Right forelimb (tissue), 1 donor: ENCODE results near the gene ITGAE.
A peak's percentile ranks its signal among the peaks of the same experiment; 100 is the strongest.
"Not testable (repeated sequence)": the region's sequence is repeated elsewhere in the genome, so short reads cannot be mapped to it uniquely, and the experiment has no call there.

Experiments used
- DNase-seq: peaks from one replicate; pipeline ENCODE4 v3.0.0-alpha.2; 2018

ITGAE gene, protein sequence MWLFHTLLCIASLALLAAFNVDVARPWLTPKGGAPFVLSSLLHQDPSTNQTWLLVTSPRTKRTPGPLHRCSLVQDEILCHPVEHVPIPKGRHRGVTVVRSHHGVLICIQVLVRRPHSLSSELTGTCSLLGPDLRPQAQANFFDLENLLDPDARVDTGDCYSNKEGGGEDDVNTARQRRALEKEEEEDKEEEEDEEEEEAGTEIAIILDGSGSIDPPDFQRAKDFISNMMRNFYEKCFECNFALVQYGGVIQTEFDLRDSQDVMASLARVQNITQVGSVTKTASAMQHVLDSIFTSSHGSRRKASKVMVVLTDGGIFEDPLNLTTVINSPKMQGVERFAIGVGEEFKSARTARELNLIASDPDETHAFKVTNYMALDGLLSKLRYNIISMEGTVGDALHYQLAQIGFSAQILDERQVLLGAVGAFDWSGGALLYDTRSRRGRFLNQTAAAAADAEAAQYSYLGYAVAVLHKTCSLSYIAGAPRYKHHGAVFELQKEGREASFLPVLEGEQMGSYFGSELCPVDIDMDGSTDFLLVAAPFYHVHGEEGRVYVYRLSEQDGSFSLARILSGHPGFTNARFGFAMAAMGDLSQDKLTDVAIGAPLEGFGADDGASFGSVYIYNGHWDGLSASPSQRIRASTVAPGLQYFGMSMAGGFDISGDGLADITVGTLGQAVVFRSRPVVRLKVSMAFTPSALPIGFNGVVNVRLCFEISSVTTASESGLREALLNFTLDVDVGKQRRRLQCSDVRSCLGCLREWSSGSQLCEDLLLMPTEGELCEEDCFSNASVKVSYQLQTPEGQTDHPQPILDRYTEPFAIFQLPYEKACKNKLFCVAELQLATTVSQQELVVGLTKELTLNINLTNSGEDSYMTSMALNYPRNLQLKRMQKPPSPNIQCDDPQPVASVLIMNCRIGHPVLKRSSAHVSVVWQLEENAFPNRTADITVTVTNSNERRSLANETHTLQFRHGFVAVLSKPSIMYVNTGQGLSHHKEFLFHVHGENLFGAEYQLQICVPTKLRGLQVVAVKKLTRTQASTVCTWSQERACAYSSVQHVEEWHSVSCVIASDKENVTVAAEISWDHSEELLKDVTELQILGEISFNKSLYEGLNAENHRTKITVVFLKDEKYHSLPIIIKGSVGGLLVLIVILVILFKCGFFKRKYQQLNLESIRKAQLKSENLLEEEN

GRCh38 chr17:3800362-3801271 lies at the start of gene ITGAE:
TSS of gene ITGAE (minus strand) at chr17:3801188. CDS start at chr17:3801144, 44 bp downstream.
- DNase-seq: no peak

GRCh38 chr17:3848229-3848835 lies 47.3 kb upstream of the ITGAE start:
- no peak for DNase-seq

DNA sequence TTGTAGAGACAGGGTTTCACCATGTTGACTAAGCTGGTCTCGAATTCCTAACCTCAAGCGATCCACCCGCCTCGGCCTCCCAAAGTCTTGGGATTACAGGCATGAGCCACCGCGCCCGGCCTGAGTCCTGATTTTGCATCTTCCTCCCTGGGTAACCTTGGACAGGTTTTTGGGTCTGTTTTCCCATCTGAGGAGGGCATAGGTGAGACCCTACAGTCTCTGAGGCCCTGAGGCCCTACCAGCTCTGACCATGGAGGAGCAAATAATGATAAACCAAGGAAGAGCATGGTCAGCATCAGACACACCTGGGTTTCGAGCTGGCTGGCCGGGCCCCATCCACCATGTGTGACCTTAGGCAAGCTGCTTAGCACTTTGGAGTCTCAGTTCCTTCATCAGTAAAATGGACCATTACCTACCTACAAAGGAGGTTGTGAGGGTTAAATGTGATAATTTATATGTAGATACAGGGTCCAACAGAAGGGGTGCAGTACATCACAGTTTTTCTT lies 46.2 kb upstream of the ITGAE start:
- DNase-seq: no peak

DNA sequence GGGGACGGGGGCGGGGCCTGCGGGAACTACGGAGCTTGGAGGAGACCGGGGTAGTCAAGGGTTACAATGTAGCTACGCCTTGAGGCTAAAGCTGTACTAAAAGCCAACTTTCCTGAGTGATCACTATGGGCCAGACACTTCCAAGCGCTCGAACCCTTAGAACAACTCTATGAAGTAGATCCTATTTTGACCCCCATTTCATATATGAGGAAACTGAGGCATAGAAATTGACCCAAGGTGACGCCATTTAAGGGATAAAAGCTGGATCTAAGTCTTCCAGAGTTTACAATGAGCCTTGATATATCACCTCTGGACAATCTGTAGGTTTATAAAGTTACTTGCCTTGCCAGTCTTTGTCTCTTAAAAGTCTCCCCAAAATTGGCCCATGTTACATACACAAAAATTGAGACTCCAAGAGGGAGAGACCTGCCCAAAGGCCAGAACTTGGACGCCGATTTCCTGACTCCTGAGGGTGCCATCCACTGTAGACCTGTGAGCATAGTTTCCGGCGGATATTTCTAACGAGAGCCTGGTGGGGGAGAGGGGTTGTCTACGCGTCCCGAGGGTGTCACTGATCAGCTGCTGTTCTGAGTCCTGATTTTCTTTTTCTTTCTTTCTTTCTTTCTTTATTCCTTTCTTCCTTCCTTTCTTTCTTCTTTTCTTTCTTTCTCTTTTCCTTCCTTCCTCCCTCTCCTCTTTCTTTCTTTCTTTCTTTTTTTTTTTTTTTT lies 45.6 kb upstream of the ITGAE start:
- DNase-seq: no peak

DNA sequence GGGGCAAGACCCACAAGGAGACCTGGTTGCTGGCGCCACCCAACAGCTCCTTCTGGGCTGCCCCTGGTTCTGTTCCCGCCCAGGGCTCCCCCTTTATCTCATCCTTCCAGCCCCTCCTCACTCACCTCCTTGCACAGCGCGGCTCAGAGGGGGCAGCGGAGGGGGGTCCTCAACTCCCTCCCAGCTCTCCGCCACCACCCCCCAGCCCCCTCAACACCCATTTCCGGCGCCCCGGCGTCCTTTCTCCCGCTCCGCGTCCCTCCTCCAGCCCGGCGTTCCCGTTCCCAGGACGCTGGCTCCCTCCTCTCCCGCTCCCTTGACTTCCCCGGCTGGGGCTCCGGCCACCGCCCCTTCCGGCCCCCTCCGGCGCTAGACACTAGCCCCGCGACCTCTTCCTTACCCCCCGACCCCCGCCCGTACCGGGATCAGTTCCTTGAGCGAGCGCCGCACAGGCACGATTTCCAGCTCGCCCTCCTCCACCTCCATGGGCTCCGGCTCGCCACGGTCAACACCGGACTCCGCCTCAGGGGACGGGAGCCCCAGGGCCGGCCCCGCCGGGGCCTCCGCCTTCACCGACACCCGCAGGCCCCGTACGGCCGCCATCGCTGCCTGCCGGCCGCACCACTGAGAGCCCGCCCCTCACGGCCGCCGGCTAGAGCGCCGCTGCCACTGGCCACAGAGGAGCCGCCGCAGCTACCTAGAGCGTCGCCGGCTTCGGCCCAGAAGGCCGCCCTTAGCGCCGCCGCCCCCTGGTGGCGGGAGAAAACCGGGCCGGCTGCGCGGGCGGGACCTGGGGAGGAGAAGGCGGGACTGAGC lies 44.8 kb upstream of the ITGAE start, which contains the start of gene NCBP3:
Gene NCBP3, minus strand, starts transcription at position 626 of the 816 bp plus-strand sequence. Its CDS starts 23 bp downstream, at position 603.
- peak; percentile 95 for DNase-seq

- no peak for DNase-seq
These were observed 44.3 kb upstream of the ITGAE start for GRCh38 chr17:3845291-3845620.

GRCh38 chr17:3844556-3844955 lies 43.6 kb upstream of the ITGAE start:
- not testable (repeated sequence) for DNase-seq

DNA sequence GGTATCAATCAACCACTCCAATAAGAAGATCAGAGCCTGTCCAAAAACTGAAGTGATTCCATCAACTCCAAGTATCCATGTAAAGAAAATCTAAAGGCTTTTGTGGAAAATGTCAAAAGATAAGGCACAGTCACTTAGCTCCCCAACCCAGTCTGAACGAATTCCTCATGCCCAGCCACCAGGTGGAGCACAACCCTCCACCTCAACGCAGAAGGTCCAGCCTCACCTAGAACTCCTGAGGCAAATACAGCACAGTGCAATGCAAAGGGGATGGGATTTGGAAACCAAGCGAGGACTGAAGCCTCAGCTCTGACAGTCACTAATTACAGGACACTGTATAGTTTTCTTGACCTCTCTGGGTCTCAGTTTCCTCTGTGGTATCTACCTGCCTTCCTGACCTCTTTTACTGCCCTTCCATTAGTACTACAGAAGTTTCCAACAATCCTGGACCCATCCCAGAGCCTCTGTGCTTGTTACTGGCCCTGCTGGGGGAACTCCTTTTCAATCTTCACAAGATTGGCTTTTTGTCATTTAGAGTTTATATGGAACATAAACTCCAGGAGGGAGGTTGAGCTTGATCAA lies 43.0 kb upstream of the ITGAE start:
- DNase-seq: no peak

GRCh38 chr17:3838206-3838605 lies 37.2 kb upstream of the ITGAE start:
- DNase-seq: no peak

GRCh38 chr17:3836551-3836950 lies 35.6 kb upstream of the ITGAE start:
- no peak for DNase-seq

- no peak for DNase-seq
These were observed 34.6 kb upstream of the ITGAE start for GRCh38 chr17:3835410-3836229.

DNA sequence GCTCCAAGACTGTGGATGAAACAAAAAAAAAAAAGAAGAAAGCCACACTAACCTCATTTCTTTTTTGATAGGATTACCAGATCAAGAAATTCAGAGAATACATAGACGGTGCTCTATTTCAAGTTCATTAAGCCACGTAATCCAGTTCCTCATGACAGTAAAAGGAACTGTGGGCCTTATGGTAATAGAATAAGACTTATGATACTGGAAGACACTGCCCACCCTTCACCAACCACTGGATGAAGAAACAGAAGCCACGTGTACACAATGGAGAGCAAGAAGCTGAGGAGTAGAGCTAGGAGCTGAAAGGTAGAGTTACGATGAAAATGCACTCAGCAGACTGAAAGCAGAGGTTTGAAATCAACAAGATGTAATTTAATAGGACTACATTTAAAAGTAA lies 33.8 kb upstream of the ITGAE start:
- DNase-seq: no peak

DNA sequence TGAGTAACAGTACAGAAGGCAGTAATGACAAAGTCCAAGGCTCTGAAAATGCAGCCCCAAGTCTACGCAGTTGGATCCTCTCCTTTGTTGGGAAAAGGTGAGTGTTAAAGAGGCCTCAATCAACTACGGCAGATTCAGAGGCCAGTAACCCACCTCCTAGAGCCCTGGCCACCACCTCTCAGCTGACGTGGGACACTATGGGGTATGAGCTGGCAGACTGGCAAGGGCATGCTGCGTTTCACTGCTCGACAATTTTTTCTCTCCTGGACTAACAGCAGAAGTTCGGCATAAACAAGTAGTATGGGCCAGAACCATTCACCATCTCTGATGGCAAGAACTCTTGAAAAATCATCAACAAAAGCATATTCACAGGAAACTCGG lies 27.9 kb upstream of the ITGAE start:
- no peak for DNase-seq

GRCh38 chr17:3828151-3828851 lies 27.3 kb upstream of the ITGAE start:
- no peak for DNase-seq

DNA sequence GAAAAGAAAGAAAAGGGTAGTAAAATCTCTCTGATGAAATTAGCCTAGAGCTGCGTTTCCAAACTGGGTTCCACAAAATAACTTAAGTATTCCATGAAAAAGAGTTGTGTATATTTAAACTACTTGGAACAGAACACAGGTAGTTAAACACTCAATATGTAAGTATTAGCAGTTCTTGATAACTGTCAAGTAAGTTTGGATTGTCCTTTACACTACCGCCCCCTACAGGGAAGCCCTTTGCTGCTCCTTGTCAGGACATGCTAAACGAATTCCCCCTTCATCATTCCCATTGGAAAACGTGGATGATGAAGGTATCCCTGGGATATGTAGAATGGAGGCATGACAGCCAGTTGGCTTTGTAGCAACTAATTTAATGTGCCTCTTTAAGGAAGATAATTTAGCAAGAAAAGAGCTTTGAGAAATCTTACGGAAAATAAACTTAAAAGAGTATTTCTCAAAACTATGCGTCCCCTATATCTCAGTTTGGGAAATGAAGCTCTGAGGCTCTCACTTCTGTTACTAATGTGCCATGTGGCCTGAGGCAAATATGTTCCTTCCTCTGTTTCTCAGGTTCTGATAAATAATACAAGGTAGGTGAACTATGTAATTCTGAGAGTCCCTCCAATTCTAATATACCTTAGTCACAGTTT lies 26.3 kb upstream of the ITGAE start:
- DNase-seq: peak; percentile 54

DNA sequence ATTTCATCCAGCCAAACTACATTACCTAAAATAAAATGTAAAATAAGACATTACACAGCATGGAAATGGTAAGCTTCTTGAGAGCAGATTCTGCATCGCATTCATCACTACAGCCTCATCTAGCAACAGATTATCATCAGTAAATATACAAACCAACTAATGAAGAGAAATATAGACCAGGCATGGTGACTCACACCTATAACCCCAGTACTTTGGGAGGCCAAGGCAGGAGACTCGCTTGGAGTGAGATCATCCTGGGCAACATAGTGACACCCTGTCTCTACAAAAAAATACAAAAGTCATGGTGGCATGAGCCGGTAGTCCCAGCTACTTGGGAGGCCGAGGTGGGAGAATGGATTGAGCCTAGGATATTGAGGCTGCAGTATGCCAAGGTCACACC lies 25.2 kb upstream of the ITGAE start:
- DNase-seq: no peak

DNA sequence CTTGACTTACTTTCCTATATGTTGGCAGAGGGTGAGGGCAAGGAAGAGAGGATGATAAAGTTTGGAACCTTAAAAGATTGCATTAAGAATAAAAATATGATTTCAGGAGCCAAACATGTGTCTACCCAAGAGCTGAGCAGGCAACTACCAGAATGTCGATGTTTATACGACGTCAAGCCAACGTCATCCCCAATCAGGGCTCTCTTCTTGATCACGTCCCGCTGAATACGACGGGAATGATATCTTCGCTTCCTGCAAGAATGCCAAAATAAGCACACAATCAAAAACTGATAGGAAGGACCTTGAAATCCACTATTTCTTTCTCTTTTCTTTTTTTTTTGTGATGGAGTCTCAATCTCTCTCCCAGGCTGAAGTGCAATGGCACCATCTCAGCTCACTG lies 20.1 kb upstream of the ITGAE start:
- no peak for DNase-seq
